Neural progenitor cell (in vitro differentiated cells): Measurements from ENCODE around the gene ZNF79.

Experiments used
- EZH2 ChIP-seq: fragments of 200-600 bp; sonication (generic); IDR thresholded peaks from 2 replicates; pipeline ENCODE4 v1.6.1; 2017; ENCODE audit warnings: antibody characterized with exemption, mild to moderate bottlenecking, moderate library complexity
- EZH2phosphoT487 ChIP-seq: fragments of 200-600 bp; sonication (generic); IDR thresholded peaks from 2 replicates; pipeline ENCODE4 v1.6.1; 2017; ENCODE audit warnings: antibody characterized with exemption
- TF ChIP-seq, protein P1 (sequence below): fragments of 200-600 bp; sonication (generic); IDR thresholded peaks from 2 replicates; pipeline ENCODE4 v1.5.1; 2017; ENCODE audit warnings: antibody characterized with exemption, mild to moderate bottlenecking

DNA sequence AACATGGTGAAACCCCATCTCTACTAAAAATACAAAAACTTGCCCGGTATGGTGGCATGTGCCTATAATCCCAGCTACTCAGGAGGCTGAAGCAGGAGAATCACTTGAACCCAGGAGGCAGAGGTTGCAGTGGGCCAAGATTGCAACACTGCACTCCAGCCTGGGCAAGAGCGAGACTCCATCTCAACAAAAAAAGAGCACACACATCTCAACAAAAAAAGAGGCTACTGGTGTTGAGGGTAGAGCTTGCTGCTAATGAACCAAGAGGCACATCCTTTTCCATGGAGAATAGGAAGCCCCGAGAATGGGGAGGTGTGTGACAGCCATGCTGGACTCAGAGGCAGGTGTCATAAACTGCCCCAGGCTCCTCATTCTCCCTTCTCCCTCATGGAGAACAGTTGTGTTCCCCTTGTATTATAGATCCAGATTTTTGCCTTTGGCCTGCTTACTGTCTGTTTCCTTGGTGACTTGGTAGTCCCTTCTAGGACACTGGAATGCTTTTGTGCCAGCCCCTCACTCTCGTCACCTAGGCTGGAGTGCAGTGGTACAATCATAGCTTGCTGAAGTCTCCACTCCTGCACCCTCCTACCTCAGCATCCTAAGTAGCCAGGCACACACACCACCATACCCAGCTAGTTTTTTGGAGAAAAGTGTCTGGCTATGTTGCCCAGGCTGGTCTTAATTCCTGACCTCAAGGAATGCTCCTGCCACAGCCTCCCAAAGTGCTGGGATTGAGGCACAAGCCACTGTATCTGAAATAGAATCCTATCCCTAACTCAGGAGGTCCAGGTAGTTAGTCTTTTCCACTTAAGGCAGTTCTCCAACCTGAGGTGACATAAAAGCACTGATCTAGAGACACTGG, 21.9 kb downstream of the ZNF79 start:
- TF ChIP-seq, protein P1, sequence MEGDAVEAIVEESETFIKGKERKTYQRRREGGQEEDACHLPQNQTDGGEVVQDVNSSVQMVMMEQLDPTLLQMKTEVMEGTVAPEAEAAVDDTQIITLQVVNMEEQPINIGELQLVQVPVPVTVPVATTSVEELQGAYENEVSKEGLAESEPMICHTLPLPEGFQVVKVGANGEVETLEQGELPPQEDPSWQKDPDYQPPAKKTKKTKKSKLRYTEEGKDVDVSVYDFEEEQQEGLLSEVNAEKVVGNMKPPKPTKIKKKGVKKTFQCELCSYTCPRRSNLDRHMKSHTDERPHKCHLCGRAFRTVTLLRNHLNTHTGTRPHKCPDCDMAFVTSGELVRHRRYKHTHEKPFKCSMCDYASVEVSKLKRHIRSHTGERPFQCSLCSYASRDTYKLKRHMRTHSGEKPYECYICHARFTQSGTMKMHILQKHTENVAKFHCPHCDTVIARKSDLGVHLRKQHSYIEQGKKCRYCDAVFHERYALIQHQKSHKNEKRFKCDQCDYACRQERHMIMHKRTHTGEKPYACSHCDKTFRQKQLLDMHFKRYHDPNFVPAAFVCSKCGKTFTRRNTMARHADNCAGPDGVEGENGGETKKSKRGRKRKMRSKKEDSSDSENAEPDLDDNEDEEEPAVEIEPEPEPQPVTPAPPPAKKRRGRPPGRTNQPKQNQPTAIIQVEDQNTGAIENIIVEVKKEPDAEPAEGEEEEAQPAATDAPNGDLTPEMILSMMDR = no peak
- no peak for TF ChIP-seq EZH2
- TF ChIP-seq EZH2phosphoT487 = no peak
